Measurements from ENCODE around the gene HIVEP1. TPM values are rescaled to one million over a fixed set of nuclear protein-coding genes. Genes with fewer than 3 reads are reported as not detected.

The HIVEP1 gene
- total RNA-seq, 1 donor from 2014 or later = 27.8 TPM

DNA sequence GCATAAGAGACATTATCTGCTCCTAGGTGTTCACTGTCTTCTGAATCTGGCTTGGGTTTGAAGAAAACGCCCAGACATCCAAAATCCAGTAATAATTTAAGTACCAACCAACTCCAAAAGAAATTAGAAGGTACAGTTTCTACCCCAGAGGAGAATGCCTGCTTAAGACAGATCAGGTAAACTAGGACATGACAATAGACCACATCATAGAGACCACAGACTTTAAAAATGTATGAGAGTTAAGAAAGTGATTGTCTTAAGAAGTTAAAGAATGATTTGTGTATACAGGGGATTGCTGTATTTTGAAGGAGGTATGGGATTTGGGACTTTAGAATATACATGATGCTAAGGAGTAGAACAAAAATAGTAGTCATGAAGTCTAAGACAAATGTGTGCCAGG is 157.3 kb downstream of the HIVEP1 start:
- TF ChIP-seq, protein P1, sequence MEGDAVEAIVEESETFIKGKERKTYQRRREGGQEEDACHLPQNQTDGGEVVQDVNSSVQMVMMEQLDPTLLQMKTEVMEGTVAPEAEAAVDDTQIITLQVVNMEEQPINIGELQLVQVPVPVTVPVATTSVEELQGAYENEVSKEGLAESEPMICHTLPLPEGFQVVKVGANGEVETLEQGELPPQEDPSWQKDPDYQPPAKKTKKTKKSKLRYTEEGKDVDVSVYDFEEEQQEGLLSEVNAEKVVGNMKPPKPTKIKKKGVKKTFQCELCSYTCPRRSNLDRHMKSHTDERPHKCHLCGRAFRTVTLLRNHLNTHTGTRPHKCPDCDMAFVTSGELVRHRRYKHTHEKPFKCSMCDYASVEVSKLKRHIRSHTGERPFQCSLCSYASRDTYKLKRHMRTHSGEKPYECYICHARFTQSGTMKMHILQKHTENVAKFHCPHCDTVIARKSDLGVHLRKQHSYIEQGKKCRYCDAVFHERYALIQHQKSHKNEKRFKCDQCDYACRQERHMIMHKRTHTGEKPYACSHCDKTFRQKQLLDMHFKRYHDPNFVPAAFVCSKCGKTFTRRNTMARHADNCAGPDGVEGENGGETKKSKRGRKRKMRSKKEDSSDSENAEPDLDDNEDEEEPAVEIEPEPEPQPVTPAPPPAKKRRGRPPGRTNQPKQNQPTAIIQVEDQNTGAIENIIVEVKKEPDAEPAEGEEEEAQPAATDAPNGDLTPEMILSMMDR (IDR thresholded peaks at IDR 0.05) = no peak
- Mint-ChIP-seq H3K4me3 (ENCODE audit: unreplicated experiment) (no peak overlapping the region), H3K36me3 (ENCODE audit: unreplicated experiment) (no peaks in the 10 kb centered on the region), H3K9me3 (ENCODE audit: unreplicated experiment) (no peaks in the 10 kb centered on the region), H3K27me3 (ENCODE audit: unreplicated experiment) (no peaks in the 10 kb centered on the region), H3K27ac (ENCODE audit: unreplicated experiment) (no peak overlapping the region), H3K4me1 (ENCODE audit: unreplicated experiment) (peaks cover 3% of the 10 kb centered on the region)
- no peak for DNase-seq (ENCODE audit: extremely low spot score, unreplicated experiment)

DNA sequence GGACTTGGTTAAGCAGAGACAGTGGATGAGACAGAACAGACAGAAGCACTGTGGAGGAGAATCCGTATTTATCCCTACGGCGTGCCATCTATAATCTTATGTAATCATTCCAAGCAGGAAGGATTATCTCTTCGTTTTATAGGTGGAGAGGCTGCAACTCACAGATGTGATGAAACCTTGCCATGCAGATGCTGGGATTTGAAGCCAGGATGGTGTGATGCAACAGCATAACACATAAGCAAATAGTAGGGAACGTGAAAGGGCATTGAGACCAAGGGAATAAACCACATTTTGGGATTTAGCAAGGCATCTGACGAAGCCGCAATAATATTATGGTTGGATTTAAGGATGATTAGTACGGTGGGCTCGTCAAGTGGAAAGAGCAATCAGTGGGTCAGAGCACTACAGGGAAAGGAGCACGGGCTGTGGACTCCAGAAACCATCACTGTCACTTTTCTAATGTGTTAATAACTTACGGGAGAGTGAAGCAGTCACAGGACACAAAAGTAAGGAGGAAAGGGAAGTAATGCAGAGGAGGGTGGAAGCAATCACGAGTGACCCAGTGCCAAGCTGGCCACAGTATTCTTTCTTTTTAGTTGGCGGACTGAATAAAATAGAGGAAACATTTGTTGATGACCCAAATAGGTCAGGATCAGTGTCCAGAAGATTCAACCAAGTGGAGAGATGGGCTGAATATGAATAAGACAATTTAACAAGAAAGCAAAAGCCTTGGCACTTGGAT is 158.4 kb downstream of the HIVEP1 start:
- peaks cover 3% of the 10 kb centered on the region for H3K4me1 Mint-ChIP-seq (ENCODE audit: unreplicated experiment)
- no peaks in the 10 kb centered on the region for H3K27me3 Mint-ChIP-seq (ENCODE audit: unreplicated experiment)
- no peak for DNase-seq (ENCODE audit: extremely low spot score, unreplicated experiment)
- H3K4me3 Mint-ChIP-seq (ENCODE audit: unreplicated experiment) = no peak overlapping the region
- no peak overlapping the region for H3K27ac Mint-ChIP-seq (ENCODE audit: unreplicated experiment)
- TF ChIP-seq, protein P1 (IDR thresholded peaks at IDR 0.05) = no peak
- H3K36me3 Mint-ChIP-seq (ENCODE audit: unreplicated experiment) = no peaks in the 10 kb centered on the region
- H3K9me3 Mint-ChIP-seq (ENCODE audit: unreplicated experiment) = no peaks in the 10 kb centered on the region

DNA sequence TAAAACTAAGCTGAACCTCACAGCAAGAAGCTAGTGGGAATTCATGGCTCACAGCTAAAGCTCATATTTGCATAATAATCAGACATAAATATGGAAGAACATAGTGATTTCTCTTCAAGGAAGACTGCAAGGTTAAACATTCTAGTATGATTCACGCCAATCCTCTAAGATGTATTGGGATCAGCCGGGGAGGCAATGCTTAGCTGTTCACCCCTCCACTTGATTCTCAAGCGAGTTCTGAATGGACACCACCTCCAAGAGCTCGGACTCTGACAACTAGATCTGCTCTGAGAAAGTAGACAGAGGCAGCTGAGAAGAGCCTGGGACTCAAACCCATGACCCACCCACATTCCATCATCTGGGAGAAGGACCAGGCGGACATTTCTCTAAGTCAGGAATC is 159.6 kb downstream of the HIVEP1 start:
- Mint-ChIP-seq H3K27me3 (ENCODE audit: unreplicated experiment) (no peaks in the 10 kb centered on the region), H3K4me3 (ENCODE audit: unreplicated experiment) (no peak overlapping the region), H3K9me3 (ENCODE audit: unreplicated experiment) (no peaks in the 10 kb centered on the region), H3K36me3 (ENCODE audit: unreplicated experiment) (no peaks in the 10 kb centered on the region), H3K27ac (ENCODE audit: unreplicated experiment) (no peak overlapping the region), H3K4me1 (ENCODE audit: unreplicated experiment) (peaks cover 3% of the 10 kb centered on the region)
- TF ChIP-seq, protein P1 (IDR thresholded peaks at IDR 0.05) = no peak
- no peak for DNase-seq (ENCODE audit: extremely low spot score, unreplicated experiment)

DNA sequence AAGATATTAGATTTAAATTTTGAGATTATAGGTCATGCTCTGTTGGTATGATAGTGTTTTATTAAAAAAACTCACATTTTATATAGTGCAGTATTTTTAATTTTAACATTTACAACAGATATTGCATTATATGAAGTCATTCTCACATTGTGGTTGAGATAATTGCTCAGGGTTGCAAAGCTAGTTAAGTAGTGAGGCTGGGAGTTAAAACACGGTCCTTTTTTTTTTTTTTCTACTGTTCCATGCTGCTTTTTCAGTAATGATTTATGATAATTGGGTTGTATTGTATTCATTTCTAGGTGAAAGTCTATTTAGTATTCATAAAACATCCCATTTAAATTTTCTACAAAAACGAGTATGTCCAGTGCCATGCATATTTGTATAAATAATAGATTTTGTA is 160.5 kb downstream of the HIVEP1 start:
- Mint-ChIP-seq H3K36me3 (ENCODE audit: unreplicated experiment) (no peaks in the 10 kb centered on the region), H3K4me1 (ENCODE audit: unreplicated experiment) (peaks cover 3% of the 10 kb centered on the region), H3K27ac (ENCODE audit: unreplicated experiment) (no peak overlapping the region), H3K27me3 (ENCODE audit: unreplicated experiment) (no peaks in the 10 kb centered on the region), H3K9me3 (ENCODE audit: unreplicated experiment) (no peaks in the 10 kb centered on the region), H3K4me3 (ENCODE audit: unreplicated experiment) (no peak overlapping the region)
- TF ChIP-seq, protein P1 (IDR thresholded peaks at IDR 0.05) = no peak
- DNase-seq (ENCODE audit: extremely low spot score, unreplicated experiment) = no peak

DNA sequence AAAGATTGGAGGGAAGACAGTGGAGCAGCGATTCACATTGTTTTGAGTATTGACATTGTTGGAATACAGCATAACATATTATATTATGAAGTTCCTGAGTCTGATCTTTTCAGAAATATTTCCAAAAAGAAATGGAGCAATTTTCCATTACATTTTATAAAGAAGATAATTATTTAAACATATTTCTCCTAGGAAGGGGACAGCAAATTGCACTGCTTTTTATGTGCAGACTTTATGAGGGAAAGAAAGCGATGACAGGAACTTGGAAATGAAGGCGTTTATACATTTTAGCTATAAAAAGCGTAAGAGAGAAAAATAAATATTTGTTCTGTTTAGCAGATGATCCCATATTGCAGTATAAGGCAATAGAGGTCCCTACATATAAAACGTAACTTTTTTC is 161.1 kb downstream of the HIVEP1 start:
- H3K27me3 Mint-ChIP-seq (ENCODE audit: unreplicated experiment) = no peaks in the 10 kb centered on the region
- no peak for DNase-seq (ENCODE audit: extremely low spot score, unreplicated experiment)
- TF ChIP-seq, protein P1 (IDR thresholded peaks at IDR 0.05) = no peak
- no peak overlapping the region for H3K4me3 Mint-ChIP-seq (ENCODE audit: unreplicated experiment)
- peaks cover 3% of the 10 kb centered on the region for H3K4me1 Mint-ChIP-seq (ENCODE audit: unreplicated experiment)
- H3K9me3 Mint-ChIP-seq (ENCODE audit: unreplicated experiment) = no peaks in the 10 kb centered on the region
- no peak overlapping the region for H3K27ac Mint-ChIP-seq (ENCODE audit: unreplicated experiment)
- H3K36me3 Mint-ChIP-seq (ENCODE audit: unreplicated experiment) = no peaks in the 10 kb centered on the region
